Naive thymus-derived CD4-positive, alpha-beta T cell (primary cell): ENCODE results near the gene DIDO1. TPM values are rescaled to one million over a fixed set of nuclear protein-coding genes. Genes with fewer than 3 reads are reported as not detected.
A peak's percentile ranks its signal among the peaks of the same experiment; 100 is the strongest.

Experiments used
- ATAC-seq: fragments of 150-1000 bp; cut with Tn5 transposase; 2 replicates; pipeline ENCODE4 v1.10.0; 2021; ENCODE audit warnings: mild to moderate bottlenecking, moderate library complexity
- CTCF ChIA-PET: fragments of 350-600 bp; sonication (Branson Sonifier 250); formaldehyde crosslinking; loops from one replicate; lab custom pipeline; 2021; ENCODE audit warnings: antibody characterized with exemption; lab: Charles Lee
- POLR2A ChIA-PET: fragments of 350-600 bp; sonication (Branson Sonifier 250); formaldehyde crosslinking; loops from one replicate; lab custom pipeline; 2021; ENCODE audit warnings: antibody characterized with exemption, inconsistent platforms; lab: Charles Lee
- DNase-seq, 9 donors: peaks; one replicate each; pipeline versions ENCODE4 v3.0.0 to v3.0.0-alpha.2; 2020 to 2022; ENCODE audit warnings: mixed read lengths in 1 of 9
- H3K27ac ChIP-seq: one replicate; pipeline ENCODE4 v1.7.0; 2013; ENCODE audit warnings: mild to moderate bottlenecking, low read depth, low read length, moderate library complexity
- H3K27me3 ChIP-seq, 2 donors: one replicate each; pipeline ENCODE4 v1.7.0; 2013; ENCODE audit warnings: low read length in 2 of 2, mild to moderate bottlenecking in 2 of 2, moderate library complexity in 2 of 2; ENCODE audit not compliant: control insufficient read depth in 2 of 2, insufficient read depth in 2 of 2
- H3K36me3 ChIP-seq, 3 experiments: 1 replicate in 2 of 3; 2 replicates in 1 of 3; pipeline ENCODE4 v1.7.0; 2013; ENCODE audit warnings: low read length in 3 of 3, mild to moderate bottlenecking in 3 of 3, moderate library complexity in 1 of 3; ENCODE audit not compliant: insufficient read depth in 3 of 3, control insufficient read depth in 2 of 3
- H3K4me1 ChIP-seq, 2 donors: one replicate each; pipeline ENCODE4 v1.7.0; 2013; ENCODE audit warnings: low read length in 2 of 2, mild to moderate bottlenecking in 2 of 2, moderate library complexity in 1 of 2; ENCODE audit not compliant: control insufficient read depth in 2 of 2, insufficient read depth in 2 of 2
- H3K4me3 ChIP-seq: 2 replicates; pipeline ENCODE4 v1.7.0; 2013; ENCODE audit warnings: mild to moderate bottlenecking, low read length
- H3K9me3 ChIP-seq, 3 experiments: 1 replicate in 2 of 3; 2 replicates in 1 of 3; pipeline ENCODE4 v1.7.0; 2013; ENCODE audit warnings: low read length in 3 of 3; ENCODE audit not compliant: control insufficient read depth in 2 of 3
- H3K27ac Mint-ChIP-seq, 9 donors: one replicate each; pipeline ENCODE4 v1.8.0; 2020 to 2022; ENCODE audit warnings: mixed read lengths in 9 of 9, mild to moderate bottlenecking in 8 of 9, moderate library complexity in 5 of 9, inconsistent platforms in 2 of 9
- H3K27me3 Mint-ChIP-seq, 5 donors: one replicate each; pipeline ENCODE4 v1.8.0; 2021 to 2022; ENCODE audit warnings: mixed read lengths in 5 of 5, mild to moderate bottlenecking in 1 of 5
- H3K36me3 Mint-ChIP-seq, 5 donors: one replicate each; pipeline ENCODE4 v1.8.0; 2020 to 2022; ENCODE audit warnings: mixed read lengths in 5 of 5, mild to moderate bottlenecking in 3 of 5, inconsistent platforms in 1 of 5
- H3K4me1 Mint-ChIP-seq, 7 donors: one replicate each; pipeline ENCODE4 v1.8.0; 2020 to 2022; ENCODE audit warnings: mixed read lengths in 7 of 7, mild to moderate bottlenecking in 3 of 7, inconsistent platforms in 1 of 7
- H3K4me3 Mint-ChIP-seq, 10 donors: one replicate each; pipeline ENCODE4 v1.8.0; 2020 to 2022; ENCODE audit warnings: mild to moderate bottlenecking in 10 of 10, mixed read lengths in 10 of 10, moderate library complexity in 6 of 10, inconsistent platforms in 2 of 10
- H3K9me3 Mint-ChIP-seq, 11 donors: one replicate each; pipeline ENCODE4 v1.8.0; 2020 to 2022; ENCODE audit warnings: mixed read lengths in 11 of 11, mild to moderate bottlenecking in 4 of 11, inconsistent platforms in 1 of 11, moderate library complexity in 1 of 11
- intact Hi-C, 2 donors: fragments of 100-400 bp; cut with micrococcal nuclease; formaldehyde crosslinking; loops; one replicate each; pipeline ENCODE4 v1.15.1; 2023
- polyA plus RNA-seq, 2 donors: library from polyadenylated mRNA; unstranded; fragments of 300-500 nt; fragmentation: Illumina TruSeq; gene quantifications; one replicate each; pipeline ENCODE4 v1.2.3, GENCODE V29; 2021
- total RNA-seq, 6 experiments: library from RNA in 5 of 6; stranded (reverse) in 5 of 6; gene quantifications; 1 replicate in 5 of 6; 2 replicates in 1 of 6; pipeline ENCODE4 v1.2.3 and lab custom pipeline; 2021 to 2026

The DIDO1 gene
- total RNA-seq (100 to 1,000 TPM in 2 of 5 experiments, 10 to 100 TPM in 3; 66.1 to 139 (median 77.4) TPM), polyA plus RNA-seq (10 to 100 TPM; 36.6 to 58.4 TPM), total RNA-seq (lab: John Stamatoyannopoulos, UW) (192 reads per million, percentile 93 among the genes with 10 or more reads in this experiment)

- DNase-seq, result peak; percentile 81 to 93 (median 89)
- H3K27ac ChIP-seq, result peak within 1 kb of the TSS; percentile 95
- Mint-ChIP-seq H3K4me3 (peak within 1 kb of the TSS; percentile 94 to 99 (median 96)), H3K4me1 (peaks cover 48 to 74% (median 69%) of the 10 kb centered on the region in 7 donors), H3K36me3 (peaks cover 0 to 7% (median 0%) of the 10 kb centered on the region in 5 donors), H3K9me3 (peaks cover 0 to 2% (median 0%) of the 10 kb centered on the region in 11 donors), H3K27me3 (no peaks in the 10 kb centered on the region), H3K27ac (peak within 1 kb of the TSS; percentile 90 to 96 (median 94))
- H3K9me3 ChIP-seq, result no peaks in the 10 kb centered on the region
- peak within 1 kb of the TSS; percentile 84 for H3K4me3 ChIP-seq
- CTCF ChIA-PET, result interaction anchor here (0.6 to 3.2 kb wide), 6 partner anchors 9 to 33 kb away, joined by 3 to 16 read pairs (median 4); partner anchors contain the start of gene GID8
- peak; percentile 92 for ATAC-seq
- H3K36me3 ChIP-seq, result peaks cover 0 to 5% (median 0%) of the 10 kb centered on the region in 3 experiments
- intact Hi-C loops, result loop anchor here (1.0 to 10.0 kb wide), 9 partner anchors 11 to 624 kb away; partner anchors contain the start of genes TCFL5 (in 2 of the 2) and ADRM1 (in 1 of the 2)
- no peaks in the 10 kb centered on the region for H3K27me3 ChIP-seq
- H3K4me1 ChIP-seq, result peaks cover 53 to 57% of the 10 kb centered on the region in 2 donors
- POLR2A ChIA-PET, result interaction anchor here (0.6 to 6.4 kb wide), 11 partner anchors 8 to 28 kb away, joined by 3 to 84 read pairs (median 17); partner anchors contain the start of genes GID8 and SLC17A9
These were observed at the start of gene DIDO1 for GRCh38 chr20:62926229-62927127. TSS of gene DIDO1 (minus strand) at chr20:62926505.

DNA sequence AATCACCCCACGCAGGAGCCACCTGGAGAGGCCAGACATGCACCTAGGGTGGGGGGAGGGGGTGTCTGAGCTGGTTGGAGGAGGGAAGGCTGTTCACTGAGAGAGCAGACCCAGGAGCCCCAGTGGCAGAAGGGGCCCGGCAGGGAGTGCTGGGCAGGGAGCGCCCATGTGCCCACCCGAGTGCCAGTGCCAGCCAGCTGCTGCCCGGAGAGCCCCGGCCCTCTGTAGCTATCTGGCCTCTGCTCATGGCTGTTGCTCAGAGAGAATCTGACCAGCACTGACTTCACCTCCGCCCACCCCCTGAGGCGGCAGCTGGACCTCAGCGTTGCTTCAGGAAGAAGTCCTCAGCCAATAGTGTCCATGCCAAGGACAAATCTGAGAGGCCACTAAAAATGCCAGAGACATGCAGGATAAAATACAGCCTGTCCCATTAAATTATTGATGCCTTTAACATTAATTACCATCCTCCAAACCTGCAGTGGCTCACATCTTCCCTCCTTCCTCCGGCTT is 49.0 kb upstream of the DIDO1 start:
- Histone ChIP-seq H3K27ac (no peak overlapping the region), H3K9me3 (no peaks in the 10 kb centered on the region), H3K4me3 (no peak overlapping the region), H3K36me3 (no peaks in the 10 kb centered on the region), H3K4me1 (peaks cover 21 to 42% of the 10 kb centered on the region in 2 donors), H3K27me3 (peaks cover 11 to 26% of the 10 kb centered on the region in 2 donors)
- peaks cover 19 to 44% (median 30%) of the 10 kb centered on the region in 7 donors for H3K4me1 Mint-ChIP-seq
- DNase-seq, result no peak
- H3K27ac Mint-ChIP-seq, result peak overlapping the region in 1 of 9 donors; percentile 28
- POLR2A ChIA-PET, result no interaction called here
- H3K4me3 Mint-ChIP-seq, result no peak overlapping the region
- intact Hi-C loops, result no loop called here
- peaks cover 0 to 3% (median 0%) of the 10 kb centered on the region in 11 donors for H3K9me3 Mint-ChIP-seq
- CTCF ChIA-PET, result no interaction called here
- H3K27me3 Mint-ChIP-seq, result peaks cover 32 to 70% (median 46%) of the 10 kb centered on the region in 5 donors
- no peak for ATAC-seq
- no peaks in the 10 kb centered on the region for H3K36me3 Mint-ChIP-seq

- DNase-seq (no peak), ATAC-seq (no peak)
- H3K36me3 Mint-ChIP-seq, result no peaks in the 10 kb centered on the region
- H3K27me3 Mint-ChIP-seq, result peaks cover 32 to 50% (median 38%) of the 10 kb centered on the region in 5 donors
- ChIA-PET POLR2A (interaction anchor here (0.6 to 1.5 kb wide), 5 partner anchors 19 to 55 kb away, joined by 3 to 9 read pairs (median 3); no protein-coding TSS in a partner anchor), CTCF (interaction anchor here (0.6 to 1.7 kb wide), 14 partner anchors 20 to 323 kb away, joined by 3 to 8 read pairs (median 4); partner anchors contain the start of gene SLC17A9)
- no peak overlapping the region for H3K27ac Mint-ChIP-seq
- Histone ChIP-seq H3K4me3 (peak overlapping the region; percentile 36), H3K27ac (no peak overlapping the region), H3K9me3 (no peaks in the 10 kb centered on the region), H3K27me3 (peaks cover 9 to 10% of the 10 kb centered on the region in 2 donors), H3K4me1 (peaks cover 15 to 19% of the 10 kb centered on the region in 2 donors), H3K36me3 (no peaks in the 10 kb centered on the region)
- H3K4me3 Mint-ChIP-seq, result peak overlapping the region in 5 of 10 donors; percentile 32 to 70 (median 55)
- peaks cover 19 to 29% (median 22%) of the 10 kb centered on the region in 7 donors for H3K4me1 Mint-ChIP-seq
- intact Hi-C loops, result loop anchor here (1.0 kb wide), 3 partner anchors 19 to 73 kb away; no protein-coding TSS in a partner anchor
- H3K9me3 Mint-ChIP-seq, result peaks cover 0 to 3% (median 0%) of the 10 kb centered on the region in 11 donors
These were observed 46.8 kb upstream of the DIDO1 start for GRCh38 chr20:62972845-62973745.

DNA sequence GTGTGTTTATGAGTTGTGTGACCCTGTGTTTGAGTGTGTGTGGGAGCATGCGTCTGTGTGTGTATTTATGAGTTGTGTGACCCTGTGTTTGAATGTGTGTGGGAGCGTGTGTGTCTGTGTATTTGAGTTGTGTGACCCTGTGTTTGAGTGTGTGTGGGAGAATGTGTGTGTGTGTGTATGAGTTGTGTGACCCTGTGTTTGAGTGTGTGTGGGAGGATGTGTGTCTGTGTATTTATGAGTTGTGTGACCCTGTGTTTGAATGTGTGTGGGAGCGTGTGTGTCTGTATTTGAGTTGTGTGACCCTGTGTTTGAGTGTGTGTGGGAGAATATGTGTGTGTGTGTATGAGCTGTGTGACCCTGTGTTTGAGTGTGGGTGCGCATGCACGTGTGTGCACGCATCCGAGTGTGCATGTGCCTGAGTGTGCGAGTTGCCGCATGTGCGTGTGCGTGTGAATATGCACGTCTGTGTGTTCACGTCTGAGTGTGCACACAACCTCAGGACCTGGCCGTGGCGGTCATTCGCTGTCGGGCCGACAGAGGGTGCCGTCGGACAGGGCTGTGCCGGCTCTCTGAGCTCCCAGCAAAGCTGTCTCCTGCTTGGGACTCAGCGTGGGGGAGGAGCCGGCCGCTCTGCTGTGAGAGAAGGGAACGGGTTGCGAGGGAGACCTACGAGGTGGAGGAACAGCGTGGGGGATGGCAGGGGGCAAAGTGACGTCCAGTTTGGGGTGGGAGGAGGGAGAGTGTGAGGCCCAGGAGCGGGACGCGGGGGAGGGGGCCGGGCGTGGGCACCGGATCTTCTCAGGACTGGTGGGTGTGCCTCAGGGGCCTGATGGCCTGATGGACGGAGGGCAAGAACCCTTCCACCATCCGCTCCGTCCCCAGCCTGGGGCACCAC is 45.9 kb upstream of the DIDO1 start:
- H3K9me3 ChIP-seq, result no peaks in the 10 kb centered on the region
- ChIA-PET POLR2A (interaction anchor here (0.6 to 1.5 kb wide), 5 partner anchors 18 to 54 kb away, joined by 3 to 9 read pairs (median 3); no protein-coding TSS in a partner anchor), CTCF (interaction anchor here (0.6 to 1.7 kb wide), 14 partner anchors 19 to 323 kb away, joined by 3 to 8 read pairs (median 4); partner anchors contain the start of gene SLC17A9)
- peaks cover 0 to 3% (median 0%) of the 10 kb centered on the region in 11 donors for H3K9me3 Mint-ChIP-seq
- no peaks in the 10 kb centered on the region for H3K36me3 ChIP-seq
- peaks cover 6 to 10% of the 10 kb centered on the region in 2 donors for H3K4me1 ChIP-seq
- no peak overlapping the region for H3K27ac ChIP-seq
- H3K4me1 Mint-ChIP-seq, result peaks cover 10 to 20% (median 14%) of the 10 kb centered on the region in 7 donors
- no peaks in the 10 kb centered on the region for H3K36me3 Mint-ChIP-seq
- intact Hi-C loops, result loop anchor here (1.0 kb wide), 3 partner anchors 18 to 72 kb away; no protein-coding TSS in a partner anchor
- ATAC-seq, result peak; percentile 97
- H3K27me3 Mint-ChIP-seq, result peaks cover 27 to 49% (median 37%) of the 10 kb centered on the region in 5 donors
- H3K4me3 Mint-ChIP-seq, result peak overlapping the region; percentile 36 to 85 (median 62)
- DNase-seq, result peak; percentile 70 to 86 (median 79)
- H3K4me3 ChIP-seq, result peak overlapping the region; percentile 36
- peaks cover 9 to 10% of the 10 kb centered on the region in 2 donors for H3K27me3 ChIP-seq
- H3K27ac Mint-ChIP-seq, result peak overlapping the region in 6 of 9 donors; percentile 3 to 38 (median 17)
